GM21381 (cell line): Measurements from ENCODE around the gene KIAA1671.

Experiments
- ATAC-seq: cut with Tn5 transposase; IDR thresholded peaks from one replicate; pipeline ENCODE4 v1.9.1; 2021; ENCODE audit warnings: mild to moderate bottlenecking, moderate library complexity; ENCODE audit not compliant: unreplicated experiment

The KIAA1671 gene

DNA sequence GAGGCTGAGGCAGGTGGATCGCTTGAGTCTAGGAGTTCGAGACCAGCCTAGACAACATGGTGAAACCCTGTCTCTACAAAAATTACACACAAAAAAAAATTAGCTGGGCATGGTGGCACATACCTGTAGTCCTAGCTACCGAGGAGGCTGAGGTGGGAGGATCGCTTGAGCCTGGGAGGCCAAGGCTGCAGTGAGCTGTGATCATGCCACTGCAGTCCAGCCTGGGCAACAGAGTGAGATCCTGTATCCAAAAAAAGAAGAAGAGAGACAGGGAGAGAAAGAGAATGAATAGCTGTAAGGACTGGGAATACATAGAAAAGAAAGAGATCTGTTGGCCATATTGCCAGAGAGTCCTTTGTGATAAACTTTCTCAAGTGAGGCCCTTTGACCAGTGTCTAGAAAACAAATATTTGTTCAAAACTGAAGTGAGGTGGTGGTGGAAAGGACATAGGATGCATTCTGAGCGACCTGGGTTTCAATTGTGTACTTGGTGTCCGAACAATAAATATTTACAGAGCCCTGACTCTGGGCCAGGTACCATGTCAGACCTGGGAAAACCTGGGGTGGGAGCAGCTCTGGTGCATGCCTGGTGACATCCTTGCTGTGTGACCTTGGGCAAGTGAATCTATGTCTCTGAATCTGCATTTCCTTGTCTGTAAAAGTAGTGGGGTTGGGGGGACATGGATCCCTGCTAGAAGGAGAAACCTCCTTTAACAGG is 157.5 kb downstream of the KIAA1671 start:
- ATAC-seq = no peak

DNA sequence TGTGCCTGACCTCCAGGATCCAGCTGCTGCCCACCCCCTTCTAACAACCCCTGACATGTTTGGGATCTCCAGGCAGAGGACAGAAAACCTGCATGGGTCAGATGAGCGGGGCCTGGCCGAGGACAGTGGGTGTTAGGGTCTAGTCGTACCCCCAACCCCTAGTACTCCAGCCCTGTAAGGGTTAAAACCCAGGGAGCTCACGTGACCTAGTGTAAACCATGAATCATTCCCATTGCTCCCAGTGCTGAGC is 158.0 kb downstream of the KIAA1671 start:
- ATAC-seq = no peak

DNA sequence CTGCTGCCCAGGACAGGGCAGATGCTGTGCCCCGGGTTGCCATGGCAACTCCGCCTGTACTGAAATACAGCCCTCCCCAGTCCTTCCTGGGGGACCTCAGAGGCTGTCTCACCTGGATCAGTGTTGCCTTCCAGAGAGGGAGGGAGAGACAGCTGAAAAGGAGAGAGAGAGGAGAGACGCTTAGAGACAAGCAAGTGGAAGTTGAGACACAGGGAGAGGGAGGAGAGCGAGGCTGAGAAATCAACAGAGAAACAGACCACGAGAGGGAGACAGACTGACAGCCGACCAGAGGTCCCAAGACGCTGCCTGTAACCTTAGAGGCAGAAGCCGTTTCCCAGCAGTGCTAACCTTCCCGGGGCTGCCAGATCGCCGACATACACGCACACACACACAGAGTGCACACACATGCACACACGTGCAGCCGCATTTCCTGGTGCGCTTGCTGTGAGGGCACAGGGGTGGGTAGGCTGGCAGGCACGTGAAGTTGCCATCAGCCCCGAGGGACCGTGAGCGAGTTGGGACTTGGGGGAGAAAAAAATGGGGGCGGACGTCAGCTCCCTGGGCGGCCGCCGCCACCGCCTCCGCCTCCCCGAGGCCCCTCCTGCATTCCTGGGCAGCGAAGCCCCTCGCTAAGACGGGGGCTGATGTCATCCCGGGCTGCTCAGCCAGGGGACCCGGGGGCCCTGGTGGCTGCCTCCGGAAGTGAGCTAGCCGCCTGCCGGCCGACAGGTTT is 158.5 kb downstream of the KIAA1671 start:
- no peak for ATAC-seq

DNA sequence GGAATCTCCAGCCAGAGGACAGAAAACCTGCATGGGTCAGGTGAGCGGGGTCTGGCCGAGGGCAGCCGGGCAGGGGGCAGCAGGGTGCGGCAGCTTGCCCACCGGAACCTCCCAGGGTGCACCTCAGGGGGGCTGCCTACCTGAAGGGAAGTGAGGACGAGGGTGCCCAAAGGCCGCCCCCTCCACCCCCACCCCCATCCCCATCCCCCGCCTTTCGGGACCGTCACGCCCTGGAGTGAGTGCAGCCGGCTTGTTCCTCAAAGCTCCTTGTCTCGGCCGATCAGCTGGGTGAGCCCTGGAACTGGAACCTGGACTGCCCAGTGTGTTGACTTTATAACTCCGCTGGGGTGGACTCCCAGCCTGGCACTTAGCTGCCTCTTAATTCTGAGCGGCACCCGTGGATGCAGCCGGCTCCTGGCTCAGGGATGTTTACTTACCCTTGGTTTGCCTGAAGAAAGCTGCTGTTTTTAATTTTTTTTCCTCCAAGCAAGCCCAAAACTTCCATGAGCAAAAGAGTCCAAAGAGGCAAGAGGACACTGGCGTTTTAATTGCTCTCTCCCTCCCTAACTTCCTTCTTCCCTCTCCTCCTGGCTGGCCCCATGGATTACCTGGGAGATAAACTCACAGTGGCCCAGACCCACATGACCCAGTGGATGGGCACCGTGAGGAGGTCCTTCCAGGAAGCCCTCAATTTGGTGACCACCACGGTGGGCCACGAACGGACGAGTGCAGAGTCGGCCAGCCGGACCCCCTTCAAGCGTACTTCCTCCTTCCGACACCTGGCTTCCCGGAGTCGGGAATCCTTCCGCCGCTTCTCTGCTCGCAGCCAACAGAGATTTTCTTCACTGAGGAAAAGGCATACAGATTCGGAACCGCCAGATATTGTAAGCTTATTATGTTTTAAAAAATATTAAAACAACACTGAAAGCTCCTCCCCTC is 159.3 kb downstream of the KIAA1671 start:
- ATAC-seq = no peak

DNA sequence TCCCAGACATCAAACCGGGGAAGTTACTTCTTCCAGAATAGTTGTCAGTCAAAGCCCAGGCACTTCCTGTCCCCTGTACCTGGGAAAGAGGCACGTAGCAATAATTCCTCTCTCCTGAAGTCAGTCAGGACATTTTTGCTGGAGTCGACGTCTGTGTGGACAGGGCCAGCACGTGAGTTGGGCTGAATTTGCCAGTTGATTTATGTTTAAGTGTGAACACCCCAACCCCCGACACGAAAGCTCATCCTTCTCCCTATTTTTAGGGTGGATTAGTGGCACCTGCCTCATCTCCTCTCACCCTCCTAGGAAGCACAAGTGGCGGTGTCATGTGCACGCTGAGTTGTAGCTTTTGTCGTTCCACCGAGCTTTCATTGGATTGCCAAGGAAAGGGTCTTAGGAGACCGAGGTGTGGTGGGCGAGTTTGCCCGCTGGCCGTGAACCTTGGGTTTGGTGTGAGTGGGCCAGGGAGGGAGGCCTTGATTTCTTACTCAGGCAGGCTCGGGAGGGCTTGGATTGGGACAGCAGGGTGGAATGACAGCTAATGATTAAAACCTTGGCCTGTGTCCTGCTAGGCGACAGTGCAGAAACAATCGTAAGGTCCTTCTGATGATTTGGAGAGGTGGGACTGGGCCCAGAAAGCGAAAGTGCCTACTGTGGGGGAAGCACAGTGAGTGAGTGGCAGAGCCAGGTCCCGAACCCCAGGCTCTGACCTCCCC is 160.2 kb downstream of the KIAA1671 start:
- ATAC-seq = no peak

DNA sequence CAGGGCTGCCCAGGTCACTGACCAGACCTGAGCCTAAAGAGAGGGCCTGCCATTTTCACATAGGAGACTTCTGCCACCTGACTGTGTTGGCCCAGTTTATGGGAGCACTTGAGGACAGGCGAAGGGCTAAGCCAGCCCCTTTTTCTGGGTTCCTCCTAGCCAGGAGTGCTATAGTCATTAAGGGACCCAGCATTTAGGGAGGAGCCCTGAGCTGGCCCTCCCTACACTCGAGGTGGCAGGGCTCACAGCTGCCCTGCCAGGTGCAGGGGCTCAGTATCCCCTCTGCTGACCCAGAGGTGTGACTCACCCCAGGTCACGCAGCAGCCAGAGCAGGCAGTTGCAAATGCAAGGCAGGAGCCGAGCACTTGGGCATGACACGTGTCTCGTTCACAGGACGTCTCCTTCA is 160.8 kb downstream of the KIAA1671 start:
- ATAC-seq = no peak

DNA sequence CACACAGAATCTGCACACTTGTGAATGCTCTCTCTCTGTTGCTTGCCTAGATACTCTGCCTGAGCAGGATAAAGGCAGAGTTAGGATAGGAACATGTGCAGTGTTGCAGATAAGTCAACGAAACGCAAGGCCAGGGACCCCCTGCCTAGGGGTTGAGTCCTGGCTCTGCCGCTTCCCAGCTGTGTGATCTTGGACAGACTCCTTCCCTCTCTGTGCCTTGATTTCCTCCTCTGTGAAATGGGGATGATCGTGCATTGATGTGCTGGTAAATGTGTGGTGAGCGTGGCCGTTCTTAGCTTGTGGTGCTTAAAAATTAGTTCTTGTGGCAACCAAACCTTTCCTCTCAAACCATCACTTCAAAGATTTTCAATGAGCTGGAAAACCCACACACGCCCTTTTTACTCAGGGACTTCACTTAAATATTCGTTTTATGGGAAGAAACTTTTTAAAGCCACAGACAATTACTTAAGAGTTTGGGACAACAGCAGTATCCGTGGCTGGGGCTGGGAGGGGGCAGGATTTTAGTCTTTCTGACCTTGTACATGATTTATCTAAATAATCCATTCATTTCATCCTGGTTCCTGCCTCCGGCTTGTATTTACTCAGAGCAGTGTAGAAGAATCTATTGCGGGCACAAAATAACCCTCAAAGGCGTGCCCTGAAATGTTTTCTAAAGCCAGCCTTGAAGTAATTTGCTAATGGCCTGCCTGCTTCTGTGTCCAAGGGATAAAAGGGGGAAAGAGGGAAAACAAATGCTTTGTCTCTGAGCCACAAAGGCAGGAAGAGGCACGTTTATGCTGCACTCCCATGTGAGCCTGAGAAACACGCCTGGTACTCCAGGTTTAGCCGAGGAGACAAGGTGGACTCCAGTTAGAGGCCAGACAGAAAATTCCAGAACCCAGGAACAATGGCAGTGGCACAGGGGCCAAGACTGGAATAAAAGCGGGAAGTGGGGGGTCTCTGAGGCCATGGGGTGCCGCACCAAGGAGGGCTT is 162.2 kb downstream of the KIAA1671 start:
- no peak for ATAC-seq

DNA sequence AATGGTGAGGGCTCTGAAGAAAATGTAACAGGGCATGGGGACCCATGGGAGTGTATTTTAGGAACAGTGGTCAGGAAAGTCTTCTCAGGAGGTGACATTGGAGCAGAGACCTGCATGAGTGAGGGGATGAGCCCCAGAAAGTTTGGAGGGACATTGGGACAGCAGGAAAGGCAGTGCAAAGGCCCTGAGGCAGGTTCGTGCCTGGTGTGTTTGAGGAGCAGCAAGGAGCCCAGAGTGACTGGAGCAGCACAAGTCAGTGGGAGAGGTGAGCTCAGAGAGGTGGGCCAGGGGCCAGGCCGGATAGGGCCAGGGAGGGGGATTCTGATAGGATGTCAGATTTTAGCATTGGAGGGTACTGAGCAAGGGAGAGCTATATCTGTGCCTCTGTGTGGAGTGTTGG is 167.1 kb downstream of the KIAA1671 start:
- no peak for ATAC-seq

DNA sequence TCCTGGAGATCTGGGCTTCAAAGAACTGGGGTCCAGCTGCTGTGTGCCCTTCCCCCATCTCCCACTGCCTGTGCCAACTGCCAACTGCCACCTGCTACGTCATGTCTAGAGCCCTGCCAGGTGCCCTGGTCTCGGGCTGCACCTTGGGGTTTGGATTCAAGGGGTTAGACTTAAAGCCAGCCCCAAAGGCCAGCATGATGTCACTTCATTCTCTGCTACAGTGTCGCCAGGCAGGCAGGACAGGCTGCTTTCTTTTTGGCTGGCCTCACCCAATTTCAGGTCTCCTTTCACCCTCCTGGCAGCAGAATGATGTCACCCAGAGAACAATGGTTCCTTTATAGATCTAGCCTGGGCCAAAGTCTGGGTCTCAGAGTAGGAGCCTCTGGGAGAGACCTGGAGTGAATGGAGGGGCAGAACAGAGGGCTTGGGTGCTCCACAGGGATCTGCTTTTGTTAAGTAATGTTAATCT is 167.6 kb downstream of the KIAA1671 start:
- ATAC-seq = no peak

DNA sequence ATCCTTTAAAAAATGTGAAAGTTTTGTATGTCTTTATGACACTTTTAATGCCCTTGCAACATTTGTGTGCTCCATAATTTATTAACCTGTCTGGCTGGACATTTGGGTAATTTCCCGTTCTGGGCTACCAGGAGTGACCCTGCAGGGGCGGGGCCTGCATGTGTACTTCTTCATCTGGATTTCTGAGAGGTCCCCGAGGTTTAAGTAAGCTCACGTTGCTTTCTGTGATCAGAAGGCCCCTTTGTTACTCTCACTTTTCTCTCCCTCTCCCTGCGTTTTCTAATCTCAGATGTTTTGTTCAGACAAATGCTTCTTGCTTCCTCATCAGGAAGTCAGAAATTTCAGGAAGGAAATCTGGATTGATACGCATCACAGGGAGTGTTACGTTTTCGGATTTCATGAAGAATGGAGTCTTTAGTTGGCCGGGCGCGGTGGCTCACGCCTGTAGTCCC is 168.3 kb downstream of the KIAA1671 start:
- no peak for ATAC-seq

DNA sequence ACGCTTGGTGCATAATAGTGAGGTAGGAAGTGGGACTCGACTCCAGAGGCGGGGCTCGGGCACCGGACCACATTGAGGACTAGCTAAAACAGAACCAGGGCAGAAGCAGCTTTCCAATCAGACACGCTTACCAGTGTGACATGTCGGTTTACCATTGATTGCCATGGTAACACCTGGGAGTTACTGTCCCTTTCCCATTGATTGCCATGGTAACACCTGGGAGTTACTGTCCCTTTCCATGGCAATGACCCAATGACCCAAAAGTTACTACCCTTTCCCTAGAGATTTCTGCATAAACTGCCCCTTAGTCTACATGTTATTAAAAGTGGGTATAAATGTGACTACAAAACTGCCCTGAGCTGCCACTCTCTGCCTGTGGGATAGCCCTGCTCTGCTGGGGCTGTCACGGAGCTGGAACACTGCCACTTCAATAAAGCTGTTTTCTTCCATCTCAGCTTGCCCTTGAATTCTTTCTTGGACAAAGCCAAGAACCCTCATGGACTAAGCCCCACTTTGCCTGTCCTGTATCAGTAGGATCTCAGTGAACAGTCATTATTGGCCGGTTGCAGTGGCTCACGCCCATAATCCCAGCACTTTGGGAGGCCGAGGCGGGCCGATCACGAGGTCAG is 169.7 kb downstream of the KIAA1671 start:
- no peak for ATAC-seq

DNA sequence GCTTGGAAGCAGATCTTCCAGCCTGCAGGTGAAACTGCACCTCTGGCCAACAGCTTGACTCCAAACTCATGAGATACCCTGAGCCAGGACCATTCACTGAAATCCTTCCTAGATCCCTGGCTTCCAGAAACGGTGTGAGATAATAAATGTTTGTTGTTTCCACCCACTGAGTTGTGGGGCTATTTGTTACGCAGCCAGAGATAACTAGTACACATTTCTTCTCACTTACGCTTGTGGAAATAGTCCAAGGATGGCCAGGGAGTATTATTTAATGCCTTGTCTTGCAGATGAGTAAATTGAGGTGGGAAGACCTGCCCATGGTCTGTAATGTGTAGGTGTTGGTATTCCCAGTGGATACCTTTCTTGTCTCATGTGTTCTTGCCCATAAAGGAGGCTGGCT is 171.2 kb downstream of the KIAA1671 start:
- no peak for ATAC-seq

DNA sequence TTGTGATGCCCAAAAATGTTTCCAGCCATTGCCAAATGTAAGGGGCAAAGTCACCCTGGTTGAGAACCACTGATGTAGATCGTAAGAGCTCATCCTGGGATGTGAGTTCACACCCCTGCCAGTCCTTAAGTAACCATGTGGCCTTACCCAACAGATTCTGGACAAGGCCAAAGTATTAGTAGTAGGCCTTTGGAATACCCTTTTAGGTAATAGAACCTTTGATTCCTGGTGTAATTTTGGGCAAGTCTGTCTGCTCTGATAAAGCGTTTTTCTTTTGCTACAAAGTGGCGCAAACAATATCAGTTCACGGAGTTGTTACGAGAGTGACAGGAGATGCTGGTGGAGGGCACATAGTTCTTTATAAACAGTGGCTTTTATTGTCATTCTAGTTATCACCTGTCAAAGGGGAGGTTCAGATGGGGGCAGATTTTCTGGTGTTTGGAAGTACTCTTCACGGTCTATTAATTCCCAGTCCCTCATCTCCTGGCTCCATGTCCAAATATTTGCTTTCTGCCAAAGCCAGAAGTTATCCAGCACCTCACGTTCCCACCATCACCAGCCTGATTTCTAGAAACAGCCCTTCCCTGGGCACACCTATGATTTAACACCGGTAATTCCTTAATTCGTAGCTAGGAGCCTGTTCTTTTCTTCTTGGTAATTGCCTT is 173.3 kb downstream of the KIAA1671 start:
- no peak for ATAC-seq

DNA sequence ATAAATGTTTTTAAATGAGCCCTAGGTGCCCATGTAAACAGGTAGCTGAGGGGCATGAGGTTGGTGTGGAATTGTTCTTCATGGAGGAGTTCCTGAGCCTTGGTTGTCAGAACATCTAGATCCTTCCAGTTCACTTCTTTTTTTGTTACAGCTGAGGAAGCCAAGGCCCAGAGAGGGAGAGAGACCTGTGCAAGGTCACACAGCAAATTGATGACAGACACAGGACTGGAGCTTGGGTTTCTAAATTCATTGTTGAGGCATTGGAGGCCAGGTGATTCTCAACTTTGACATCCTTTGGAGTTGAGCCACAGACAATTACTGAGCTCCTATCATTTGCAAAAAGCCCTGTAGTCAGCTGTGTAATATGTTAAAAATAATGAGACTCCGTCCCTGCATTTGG is 174.0 kb downstream of the KIAA1671 start:
- ATAC-seq = no peak

DNA sequence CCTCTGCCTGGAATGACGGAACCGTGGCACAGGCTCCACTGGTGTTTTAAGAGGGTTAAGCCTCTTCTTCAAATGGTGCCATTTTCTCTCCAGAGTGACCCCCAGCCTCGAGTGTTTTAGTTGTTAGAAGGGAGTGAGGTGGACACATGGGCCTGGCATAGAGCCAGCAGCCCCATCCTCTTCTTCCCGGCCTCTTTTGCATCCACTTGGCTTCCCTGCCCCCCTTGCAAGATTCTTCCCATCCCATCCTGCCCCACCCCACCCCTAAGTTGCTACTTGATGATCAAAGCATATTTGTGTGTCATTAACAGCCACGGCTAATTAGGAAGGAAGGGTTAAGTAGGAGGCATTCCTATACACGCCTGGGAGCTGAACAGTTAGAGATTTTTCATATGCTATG is 174.8 kb downstream of the KIAA1671 start:
- no peak for ATAC-seq

DNA sequence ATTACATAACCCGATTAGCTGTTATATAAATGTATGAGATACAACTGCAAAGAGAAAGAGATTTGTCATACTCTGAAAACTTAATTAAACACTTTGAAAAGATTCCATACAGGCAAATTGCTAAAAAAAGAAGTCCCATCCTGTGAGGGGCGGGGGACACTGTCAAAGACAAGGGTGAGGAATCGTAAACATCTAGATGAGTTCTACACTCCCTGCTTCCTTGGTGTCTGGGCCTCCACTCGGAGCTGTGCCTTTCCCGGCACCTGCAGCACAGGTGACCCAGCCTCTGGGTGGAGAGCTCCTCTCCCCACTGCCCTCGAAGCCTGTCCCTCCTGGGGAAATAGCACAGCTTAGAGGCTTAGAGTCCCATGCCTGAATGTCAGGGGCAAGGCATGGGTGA is 177.9 kb downstream of the KIAA1671 start:
- ATAC-seq = no peak

DNA sequence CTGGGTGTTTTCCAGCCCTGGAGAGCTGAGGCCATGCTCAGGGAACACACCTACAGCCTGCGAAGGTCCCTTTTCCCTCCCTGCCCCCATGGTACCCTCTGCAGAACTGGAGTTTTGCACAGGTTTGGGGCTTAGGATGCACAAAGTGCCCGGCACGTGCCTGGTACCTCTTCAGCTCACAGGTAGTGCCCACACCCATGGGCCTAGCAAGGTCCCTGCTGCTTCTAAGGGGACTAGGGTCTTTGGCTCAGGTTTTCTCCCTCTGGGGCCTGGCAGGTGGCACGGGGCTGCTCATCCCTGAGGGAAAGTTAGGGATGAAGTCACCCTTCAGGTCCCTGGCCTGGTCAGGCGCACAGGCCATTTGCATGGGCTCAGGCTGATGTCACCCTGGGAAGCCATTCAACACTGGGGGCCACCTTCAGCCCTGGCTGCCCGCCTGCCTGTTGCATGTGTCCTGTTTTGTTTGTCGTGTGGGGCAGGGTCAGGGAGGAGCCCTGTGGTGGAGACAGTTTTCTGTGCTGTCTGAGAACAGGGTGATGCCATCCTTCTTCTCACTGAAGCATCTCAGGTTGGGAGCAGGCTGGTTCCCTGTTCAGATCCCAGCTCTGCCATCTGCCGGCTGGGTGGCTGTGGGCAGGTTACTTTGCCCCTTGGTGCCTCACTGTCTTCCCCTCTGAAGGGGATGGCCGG is 178.8 kb downstream of the KIAA1671 start:
- no peak for ATAC-seq

DNA sequence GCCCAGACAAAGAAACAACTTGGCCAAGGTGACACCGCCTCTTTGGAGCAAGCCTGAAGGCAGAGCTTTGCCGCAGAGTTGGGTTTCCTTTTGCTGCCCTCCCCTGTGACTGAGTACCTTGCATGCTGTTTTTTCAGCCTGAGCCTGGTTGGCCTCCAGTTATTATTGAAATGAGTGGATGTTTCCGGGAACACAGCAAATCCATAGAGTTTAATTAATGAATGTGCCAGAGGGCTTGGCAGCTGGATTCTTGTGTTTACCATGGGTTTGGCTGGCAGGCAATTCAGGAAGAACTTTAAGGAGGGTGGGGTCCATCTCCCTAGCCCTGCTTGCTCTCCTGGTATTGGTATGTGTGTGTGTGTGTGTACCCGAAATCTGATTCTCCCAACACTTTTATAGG is 181.5 kb downstream of the KIAA1671 start:
- no peak for ATAC-seq
